Neutrophil (primary cell): ENCODE data around the gene ARL11.

ENCODE experiments used
- H3K27ac ChIP-seq: fragments of 200-600 bp; sonication (generic); 2 replicates; pipeline ENCODE4 v1.5.1; 2016; ENCODE audit warnings: mild to moderate bottlenecking, moderate library complexity
- H3K27me3 ChIP-seq: fragments of 200-600 bp; sonication (generic); 2 replicates; pipeline ENCODE4 v1.6.0; 2016; ENCODE audit warnings: mild to moderate bottlenecking
- H3K36me3 ChIP-seq: fragments of 200-600 bp; sonication (generic); 2 replicates; pipeline ENCODE4 v1.5.1; 2017
- H3K4me1 ChIP-seq, 2 experiments: fragments of 200-600 bp in 1 of 2; sonication (generic) in 1 of 2; 1 replicate in 1 of 2; 2 replicates in 1 of 2; pipeline versions ENCODE4 v1.5.1 to v1.6.1; 2013 to 2016; ENCODE audit warnings: low read depth in 1 of 2, low read length in 1 of 2, mild to moderate bottlenecking in 1 of 2, moderate library complexity in 1 of 2; ENCODE audit not compliant: control insufficient read depth in 1 of 2, insufficient read depth in 1 of 2
- H3K4me3 ChIP-seq, 2 experiments: fragments of 200-600 bp in 1 of 2; sonication (generic) in 1 of 2; 1 replicate in 1 of 2; 2 replicates in 1 of 2; pipeline ENCODE4 v1.5.1; 2013 to 2016; ENCODE audit warnings: low read depth in 1 of 2, low read length in 1 of 2, mild to moderate bottlenecking in 1 of 2, moderate library complexity in 1 of 2
- H3K9me3 ChIP-seq: fragments of 200-600 bp; sonication (generic); 2 replicates; pipeline ENCODE4 v1.5.1; 2016
- TF ChIP-seq, protein P1 (sequence below): fragments of 200-600 bp; sonication (generic); IDR thresholded peaks from 2 replicates; pipeline ENCODE4 v1.5.1; 2016; ENCODE audit warnings: antibody characterized with exemption

The ARL11 gene

DNA sequence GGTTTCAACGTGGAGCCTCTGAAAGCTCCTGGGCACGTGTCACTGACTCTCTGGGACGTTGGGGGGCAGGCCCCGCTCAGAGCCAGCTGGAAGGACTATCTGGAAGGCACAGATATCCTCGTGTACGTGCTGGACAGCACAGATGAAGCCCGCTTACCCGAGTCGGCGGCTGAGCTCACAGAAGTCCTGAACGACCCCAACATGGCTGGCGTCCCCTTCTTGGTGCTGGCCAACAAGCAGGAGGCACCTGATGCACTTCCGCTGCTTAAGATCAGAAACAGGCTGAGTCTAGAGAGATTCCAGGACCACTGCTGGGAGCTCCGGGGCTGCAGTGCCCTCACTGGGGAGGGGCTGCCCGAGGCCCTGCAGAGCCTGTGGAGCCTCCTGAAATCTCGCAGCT lies 2.3 kb downstream of the ARL11 start:
- Histone ChIP-seq H3K9me3 (no peaks in the 10 kb centered on the region), H3K4me3 (peak overlapping the region; percentile 84 to 86), H3K27ac (peak overlapping the region; percentile 89), H3K27me3 (no peaks in the 10 kb centered on the region), H3K36me3 (peaks cover 26% of the 10 kb centered on the region), H3K4me1 (peaks cover 69 to 71% of the 10 kb centered on the region in 2 experiments)
- TF ChIP-seq, protein P1, sequence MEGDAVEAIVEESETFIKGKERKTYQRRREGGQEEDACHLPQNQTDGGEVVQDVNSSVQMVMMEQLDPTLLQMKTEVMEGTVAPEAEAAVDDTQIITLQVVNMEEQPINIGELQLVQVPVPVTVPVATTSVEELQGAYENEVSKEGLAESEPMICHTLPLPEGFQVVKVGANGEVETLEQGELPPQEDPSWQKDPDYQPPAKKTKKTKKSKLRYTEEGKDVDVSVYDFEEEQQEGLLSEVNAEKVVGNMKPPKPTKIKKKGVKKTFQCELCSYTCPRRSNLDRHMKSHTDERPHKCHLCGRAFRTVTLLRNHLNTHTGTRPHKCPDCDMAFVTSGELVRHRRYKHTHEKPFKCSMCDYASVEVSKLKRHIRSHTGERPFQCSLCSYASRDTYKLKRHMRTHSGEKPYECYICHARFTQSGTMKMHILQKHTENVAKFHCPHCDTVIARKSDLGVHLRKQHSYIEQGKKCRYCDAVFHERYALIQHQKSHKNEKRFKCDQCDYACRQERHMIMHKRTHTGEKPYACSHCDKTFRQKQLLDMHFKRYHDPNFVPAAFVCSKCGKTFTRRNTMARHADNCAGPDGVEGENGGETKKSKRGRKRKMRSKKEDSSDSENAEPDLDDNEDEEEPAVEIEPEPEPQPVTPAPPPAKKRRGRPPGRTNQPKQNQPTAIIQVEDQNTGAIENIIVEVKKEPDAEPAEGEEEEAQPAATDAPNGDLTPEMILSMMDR, result no peak

DNA sequence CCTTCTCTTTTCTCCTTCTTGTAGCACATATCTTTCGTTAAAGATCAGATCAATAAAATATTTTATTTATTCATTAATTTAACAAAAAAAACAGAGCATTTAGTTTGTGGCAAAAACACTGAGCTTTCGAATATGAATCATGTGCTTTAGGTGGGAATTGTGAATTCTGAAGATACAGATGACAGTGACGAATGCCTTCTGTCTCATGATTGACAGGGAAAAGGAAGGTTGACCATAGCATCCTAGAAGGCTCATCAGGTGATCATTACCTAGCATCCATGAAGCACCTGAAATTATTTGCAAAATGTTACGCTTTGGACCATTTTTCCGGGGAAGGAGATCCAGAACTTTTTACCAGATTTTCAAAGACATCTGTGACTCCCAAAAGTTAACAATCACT lies 3.8 kb downstream of the ARL11 start:
- Histone ChIP-seq H3K27ac (peak overlapping the region; percentile 50), H3K4me1 (peaks cover 80 to 81% of the 10 kb centered on the region in 2 experiments), H3K9me3 (no peaks in the 10 kb centered on the region), H3K36me3 (peaks cover 39% of the 10 kb centered on the region), H3K4me3 (no peak overlapping the region), H3K27me3 (no peaks in the 10 kb centered on the region)
- TF ChIP-seq, protein P1, result no peak

DNA sequence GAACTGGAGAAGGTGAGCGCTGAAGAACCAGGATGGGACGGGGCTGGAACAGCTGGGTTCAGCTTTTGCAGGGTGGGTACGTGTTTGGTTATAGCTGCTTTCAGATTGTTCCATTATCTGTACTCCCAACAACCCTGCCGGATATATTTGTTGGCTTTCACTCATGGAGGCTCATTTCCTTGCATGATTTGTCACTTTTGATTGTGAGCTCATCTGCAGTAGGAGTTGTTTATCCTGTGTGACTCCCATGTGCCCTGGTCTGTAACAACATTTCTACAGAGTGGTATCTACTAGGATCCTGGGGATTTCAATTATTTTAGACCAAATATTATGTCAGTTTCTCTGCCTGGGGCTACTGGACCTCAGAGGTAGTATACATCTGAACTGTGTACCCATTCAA lies 5.4 kb downstream of the ARL11 start:
- no peaks in the 10 kb centered on the region for H3K27me3 ChIP-seq
- peaks cover 82 to 85% of the 10 kb centered on the region in 2 experiments for H3K4me1 ChIP-seq
- no peaks in the 10 kb centered on the region for H3K9me3 ChIP-seq
- H3K27ac ChIP-seq, result peak overlapping the region; percentile 50
- H3K4me3 ChIP-seq, result no peak overlapping the region
- peaks cover 42% of the 10 kb centered on the region for H3K36me3 ChIP-seq
- TF ChIP-seq, protein P1, result no peak

DNA sequence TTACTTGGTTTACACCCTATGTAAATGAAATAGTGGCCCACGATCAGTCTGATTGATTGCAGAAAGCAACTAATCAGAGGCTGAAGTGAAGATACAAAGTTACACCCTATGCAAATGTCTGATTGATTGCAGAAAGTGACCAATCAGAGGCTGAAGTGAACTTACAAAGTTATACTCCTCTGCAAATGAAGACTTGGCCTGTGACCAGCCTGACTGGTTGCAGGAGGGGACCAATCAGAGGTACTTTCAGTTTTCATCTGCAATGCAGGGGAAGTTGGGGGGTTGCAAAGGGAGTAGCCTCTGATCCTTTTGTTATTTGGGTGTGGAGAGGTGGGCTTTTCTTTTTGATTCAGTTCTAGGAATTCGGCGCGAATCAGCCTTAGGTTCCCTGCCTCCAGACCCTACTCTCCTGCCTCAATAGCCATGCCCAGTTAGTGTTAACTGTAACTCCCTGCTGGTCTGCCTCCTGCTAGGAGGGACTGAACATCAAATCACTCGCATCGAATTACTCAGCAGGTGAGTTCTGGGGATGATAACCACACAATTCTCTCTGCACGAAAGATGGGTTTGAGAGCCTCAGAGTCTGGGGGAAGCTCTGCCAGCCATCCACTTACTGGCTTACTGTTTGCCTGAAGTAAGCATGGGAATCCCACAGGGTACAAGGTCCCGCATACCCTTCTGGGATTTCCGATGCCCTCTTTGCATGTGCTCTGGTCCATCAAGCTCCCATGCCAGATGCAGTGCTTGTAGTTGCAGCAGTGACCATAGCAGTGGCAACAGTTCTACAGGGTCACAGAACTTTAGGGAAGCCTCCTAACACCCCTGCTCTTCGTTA lies 7.5 kb downstream of the ARL11 start:
- TF ChIP-seq, protein P1, result no peak
- H3K4me3 ChIP-seq, result no peak overlapping the region
- H3K36me3 ChIP-seq, result peaks cover 47% of the 10 kb centered on the region
- peaks cover 80 to 83% of the 10 kb centered on the region in 2 experiments for H3K4me1 ChIP-seq
- peak overlapping the region; percentile 72 for H3K27ac ChIP-seq
- H3K9me3 ChIP-seq, result no peaks in the 10 kb centered on the region
- H3K27me3 ChIP-seq, result no peaks in the 10 kb centered on the region

DNA sequence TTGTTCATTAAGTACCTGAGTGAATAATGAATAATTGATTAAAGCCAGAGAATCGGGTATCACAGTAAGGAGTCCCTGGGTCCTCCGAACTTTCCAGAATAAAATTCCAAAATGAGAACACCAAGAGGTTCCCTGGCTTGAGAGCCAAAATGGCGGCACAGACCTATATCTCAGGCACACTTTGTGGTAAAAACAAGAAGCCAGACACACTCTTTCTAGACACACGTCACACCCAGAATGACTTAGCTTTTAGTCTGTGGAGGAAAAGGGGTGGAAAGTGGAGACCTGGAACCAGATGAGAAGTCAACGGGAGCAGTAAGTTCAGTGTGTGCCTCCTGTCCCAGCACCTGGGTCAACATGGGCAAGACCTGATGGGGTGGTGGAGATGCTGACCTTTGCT lies 8.4 kb downstream of the ARL11 start:
- H3K4me3 ChIP-seq, result no peak overlapping the region
- H3K27ac ChIP-seq, result peak overlapping the region; percentile 72
- no peaks in the 10 kb centered on the region for H3K9me3 ChIP-seq
- H3K27me3 ChIP-seq, result no peaks in the 10 kb centered on the region
- peaks cover 45% of the 10 kb centered on the region for H3K36me3 ChIP-seq
- TF ChIP-seq, protein P1, result no peak
- H3K4me1 ChIP-seq, result peaks cover 80 to 83% of the 10 kb centered on the region in 2 experiments
